Measurements from ENCODE around the gene MRPL24.

- TF ChIP-seq CTCF (conservative IDR thresholded peaks at IDR 0.05; ENCODE audit: low read depth, low read length) (peak; percentile 97), CEBPB (IDR thresholded peaks at IDR 0.05; ENCODE audit: low read depth, low read length) (no peak), POLR2A (IDR thresholded peaks at IDR 0.05; ENCODE audit: low read depth, low read length) (peak; percentile 51; the same call in 1 of the 2 replicates), MXI1 (IDR thresholded peaks at IDR 0.05; ENCODE audit: borderline replicate concordance, low read depth, low read length) (peak; percentile 77), ELK1 (IDR thresholded peaks at IDR 0.05; ENCODE audit: borderline replicate concordance, low read depth, low read length) (no peak), RFX5 (IDR thresholded peaks at IDR 0.05; ENCODE audit: low read depth, low read length) (no peak), SMC3 (IDR thresholded peaks at IDR 0.05; ENCODE audit: low read depth, low read length) (peak; percentile 97), RAD21 (IDR thresholded peaks at IDR 0.05; ENCODE audit: low read length) (peak; percentile 96), BHLHE40 (IDR thresholded peaks at IDR 0.05; ENCODE audit: low read depth, low read length) (no peak), RCOR1 (IDR thresholded peaks at IDR 0.05; ENCODE audit: insufficient replicate concordance, low read length) (no peak), MAFK (IDR thresholded peaks at IDR 0.05; ENCODE audit: low read depth, low read length) (no peak), NFE2L2 (IDR thresholded peaks at IDR 0.05; ENCODE audit: low read depth, low read length) (no peak)
Measured at GRCh38 chr1:156725683-156726280, 15.1 kb downstream of the MRPL24 start.

Data from IMR-90 (cell line).